ENCODE results near the gene DPEP2NB. TPM values are rescaled to one million over a fixed set of nuclear protein-coding genes. Genes with fewer than 3 reads are reported as not detected.
"Not testable (repeated sequence)": the region's sequence is repeated elsewhere in the genome, so short reads cannot be mapped to it uniquely, and the experiment has no call there.

DPEP2NB gene
- total RNA-seq, 1 experiment from 2014 or later = not detected

DNA sequence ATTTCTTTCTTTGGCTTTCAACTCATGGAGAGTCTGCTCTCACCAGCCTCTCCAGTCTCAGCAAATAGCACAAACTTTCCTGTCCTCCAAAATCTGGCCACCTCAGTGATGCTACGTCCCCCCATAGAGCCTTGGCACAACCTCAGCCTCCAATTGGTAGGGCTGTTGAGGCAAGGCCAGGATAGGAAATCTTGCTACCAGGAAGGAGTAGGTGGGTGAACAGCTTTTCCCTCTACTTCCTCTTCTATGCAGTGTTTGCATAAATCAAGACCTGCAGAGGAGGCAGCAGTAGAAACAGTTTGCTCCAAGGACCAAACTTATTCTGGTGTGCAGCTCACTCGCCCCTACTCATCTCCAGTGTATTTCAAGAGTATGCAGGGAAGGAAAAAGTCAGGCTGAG, 15.7 kb downstream of the DPEP2NB start:
- H3K36me3 ChIP-seq (ENCODE audit: control insufficient read depth in 1 of 2, insufficient read depth in 2 of 2, low read length in 2 of 2) = no peaks in the 10 kb centered on the region
- no peaks in the 10 kb centered on the region for H3K27me3 ChIP-seq (ENCODE audit: insufficient read depth, low read length)
- RAD21 ChIA-PET (ENCODE audit: low non-redundant PET in 1 of 2, low total read pairs in 2 of 2, uncharacterized antibody in 2 of 2, unreplicated experiment in 2 of 2) = no interaction called here
- POLR2A ChIA-PET = no interaction called here
- H3K9ac ChIP-seq (ENCODE audit: low read length) = no peak overlapping the region
- DNase-seq (ENCODE audit: low read depth, low spot score) (no peak), ATAC-seq (no peak)
- no peaks in the 10 kb centered on the region for H3K9me2 ChIP-seq (ENCODE audit: insufficient read depth)
- no peaks in the 10 kb centered on the region for H3K79me2 ChIP-seq (ENCODE audit: insufficient read depth, low read length)
- H2AFZ ChIP-seq (ENCODE audit: low read depth, low read length, poor library complexity, severe bottlenecking) = no peak overlapping the region
- H3K4me3 ChIP-seq (replicated peaks in 1 of 2; ENCODE audit: low read depth in 1 of 2, low read length in 2 of 2) = no peak overlapping the region
- no peaks in the 10 kb centered on the region for H4K20me1 ChIP-seq (ENCODE audit: insufficient read depth)
- no peaks in the 10 kb centered on the region for H3K9me3 ChIP-seq (ENCODE audit: control insufficient read depth in 1 of 2, insufficient read depth in 1 of 2, low read depth in 1 of 2, low read length in 2 of 2)
- BruUV-seq (replicated peaks) = no TSS peak
- H3K27ac ChIP-seq (ENCODE audit: low read depth, low read length) = no peak overlapping the region
- intact Hi-C loops (cut with micrococcal nuclease) = no loop called here
- TF ChIP-seq POLR2A (IDR thresholded peaks at IDR 0.05; ENCODE audit: borderline replicate concordance, extremely low read depth, insufficient read depth, insufficient read length) (no peak), EZH2 (IDR thresholded peaks at IDR 0.05) (no peak)
- CTCF ChIA-PET = no interaction called here
- no peak overlapping the region for H3K4me2 ChIP-seq (ENCODE audit: low read length)
- peaks cover 0 to 7% of the 10 kb centered on the region in 2 experiments; a peak in 2 of 4 replicates for H3K4me1 ChIP-seq (ENCODE audit: control insufficient read depth in 1 of 2, insufficient read depth in 2 of 2, low read length in 2 of 2)

- RAD21 ChIA-PET (ENCODE audit: low non-redundant PET in 1 of 2, low total read pairs in 2 of 2, uncharacterized antibody in 2 of 2, unreplicated experiment in 2 of 2); H3K9me3 ChIP-seq (ENCODE audit: control insufficient read depth in 1 of 2, insufficient read depth in 1 of 2, low read depth in 1 of 2, low read length in 2 of 2); H3K4me3 ChIP-seq (replicated peaks in 1 of 2; ENCODE audit: low read depth in 1 of 2, low read length in 2 of 2); H3K9me2 ChIP-seq (ENCODE audit: insufficient read depth); H3K4me2 ChIP-seq (ENCODE audit: low read length); H3K9ac ChIP-seq (ENCODE audit: low read length); H3K36me3 ChIP-seq (ENCODE audit: control insufficient read depth in 1 of 2, insufficient read depth in 2 of 2, low read length in 2 of 2); H2AFZ ChIP-seq (ENCODE audit: low read depth, low read length, poor library complexity, severe bottlenecking); H3K4me1 ChIP-seq (ENCODE audit: control insufficient read depth in 1 of 2, insufficient read depth in 2 of 2, low read length in 2 of 2); ATAC-seq; H3K27me3 ChIP-seq (ENCODE audit: insufficient read depth, low read length); H3K79me2 ChIP-seq (ENCODE audit: insufficient read depth, low read length); H3K27ac ChIP-seq (ENCODE audit: low read depth, low read length); intact Hi-C loops (cut with micrococcal nuclease); H4K20me1 ChIP-seq (ENCODE audit: insufficient read depth); DNase-seq (ENCODE audit: low read depth, low spot score); POLR2A ChIA-PET: not testable (repeated sequence)
- CTCF ChIA-PET = interaction anchor here (1.7 kb wide), 1 partner anchor 18 kb away, joined by 4 read pairs; the partner anchor contains the start of gene DPEP3
- BruUV-seq (replicated peaks) = TSS peak; percentile 64
Measured at GRCh38 chr16:67998779-67999688, 16.7 kb downstream of the DPEP2NB start, which contains the start of gene DPEP2. TSS of gene DPEP2 (minus strand) at chr16:67999484. CDS start at chr16:67993212, 6,272 bp downstream.

GRCh38 chr16:67998231-67998778, 17.4 kb downstream of the DPEP2NB start:
- intact Hi-C loops (cut with micrococcal nuclease); H3K27me3 ChIP-seq (ENCODE audit: insufficient read depth, low read length); H3K36me3 ChIP-seq (ENCODE audit: control insufficient read depth in 1 of 2, insufficient read depth in 2 of 2, low read length in 2 of 2); H3K4me3 ChIP-seq (replicated peaks in 1 of 2; ENCODE audit: low read depth in 1 of 2, low read length in 2 of 2); RAD21 ChIA-PET (ENCODE audit: low non-redundant PET in 1 of 2, low total read pairs in 2 of 2, uncharacterized antibody in 2 of 2, unreplicated experiment in 2 of 2); H3K9me3 ChIP-seq (ENCODE audit: control insufficient read depth in 1 of 2, insufficient read depth in 1 of 2, low read depth in 1 of 2, low read length in 2 of 2); H4K20me1 ChIP-seq (ENCODE audit: insufficient read depth); H3K9ac ChIP-seq (ENCODE audit: low read length); H3K4me2 ChIP-seq (ENCODE audit: low read length); BruUV-seq (replicated peaks); DNase-seq (ENCODE audit: low read depth, low spot score); H2AFZ ChIP-seq (ENCODE audit: low read depth, low read length, poor library complexity, severe bottlenecking); H3K9me2 ChIP-seq (ENCODE audit: insufficient read depth); H3K27ac ChIP-seq (ENCODE audit: low read depth, low read length); POLR2A ChIA-PET; H3K79me2 ChIP-seq (ENCODE audit: insufficient read depth, low read length); ATAC-seq: not testable (repeated sequence)
- H3K4me1 ChIP-seq (ENCODE audit: control insufficient read depth in 1 of 2, insufficient read depth in 2 of 2, low read length in 2 of 2) = peaks cover 3 to 15% of the 10 kb centered on the region in 2 experiments; a peak in 3 of 4 replicates
- CTCF ChIA-PET = interaction anchor here (1.7 kb wide), 1 partner anchor 18 kb away, joined by 4 read pairs; the partner anchor contains the start of gene DPEP3

All from HCT116 (cell line).